SK-N-SH (cell line): ENCODE results near the gene NECTIN1.

ENCODE experiments used
- CHD2 ChIP-seq: fragments of 150-350 bp; IDR thresholded peaks from 2 replicates; pipeline ENCODE4 v1.6.1; 2018; ENCODE audit warnings: low read length; ENCODE audit not compliant: partially characterized antibody
- EZH2phosphoT487 ChIP-seq: fragments of 200-600 bp; sonication (generic); IDR thresholded peaks from 2 replicates; pipeline ENCODE4 v1.6.1; 2017; ENCODE audit warnings: low read depth, mixed run types, mild to moderate bottlenecking, antibody characterized with exemption, moderate library complexity, borderline replicate concordance
- FOXJ3 ChIP-seq: sonication (generic); formaldehyde crosslinking; IDR thresholded peaks from 2 replicates; pipeline ENCODE4 v1.5.1; 2020; ENCODE audit warnings: mild to moderate bottlenecking, missing genetic modification reagents
- MEF2A ChIP-seq: IDR thresholded peaks from 2 replicates; pipeline ENCODE4 v1.4.0; 2012; ENCODE audit warnings: low read depth, borderline replicate concordance
- NFIC ChIP-seq: IDR thresholded peaks from 2 replicates; pipeline ENCODE4 v1.4.0; 2012; ENCODE audit warnings: borderline replicate concordance
- POLR2AphosphoS5 ChIP-seq: IDR thresholded peaks from 2 replicates; pipeline ENCODE4 v1.6.1; 2012; ENCODE audit warnings: low read depth, low read length
- RCOR1 ChIP-seq: fragments of 150-350 bp; IDR thresholded peaks from 2 replicates; pipeline ENCODE4 v1.6.1; 2017; ENCODE audit warnings: antibody characterized with exemption, low read length
- SIN3A ChIP-seq: IDR thresholded peaks from 2 replicates; pipeline ENCODE4 v1.6.1; 2012; ENCODE audit warnings: low read depth, mild to moderate bottlenecking, low read length, moderate library complexity, borderline replicate concordance
- TAF1 ChIP-seq: IDR thresholded peaks from 2 replicates; pipeline ENCODE4 v1.6.1; 2012; ENCODE audit warnings: low read depth, mild to moderate bottlenecking, low read length, moderate library complexity, borderline replicate concordance
- TF ChIP-seq, protein P1 (sequence below): fragments of 200-600 bp; sonication (generic); IDR thresholded peaks from 2 replicates; pipeline ENCODE4 v1.6.1; 2017; ENCODE audit warnings: antibody characterized with exemption, mild to moderate bottlenecking, moderate library complexity
- TF ChIP-seq, protein P2 (sequence below): IDR thresholded peaks from 2 replicates; pipeline ENCODE4 v1.4.0; 2012; ENCODE audit warnings: low read depth
- TF ChIP-seq, protein P3 (sequence below): IDR thresholded peaks from 2 replicates; pipeline ENCODE4; 2012

DNA sequence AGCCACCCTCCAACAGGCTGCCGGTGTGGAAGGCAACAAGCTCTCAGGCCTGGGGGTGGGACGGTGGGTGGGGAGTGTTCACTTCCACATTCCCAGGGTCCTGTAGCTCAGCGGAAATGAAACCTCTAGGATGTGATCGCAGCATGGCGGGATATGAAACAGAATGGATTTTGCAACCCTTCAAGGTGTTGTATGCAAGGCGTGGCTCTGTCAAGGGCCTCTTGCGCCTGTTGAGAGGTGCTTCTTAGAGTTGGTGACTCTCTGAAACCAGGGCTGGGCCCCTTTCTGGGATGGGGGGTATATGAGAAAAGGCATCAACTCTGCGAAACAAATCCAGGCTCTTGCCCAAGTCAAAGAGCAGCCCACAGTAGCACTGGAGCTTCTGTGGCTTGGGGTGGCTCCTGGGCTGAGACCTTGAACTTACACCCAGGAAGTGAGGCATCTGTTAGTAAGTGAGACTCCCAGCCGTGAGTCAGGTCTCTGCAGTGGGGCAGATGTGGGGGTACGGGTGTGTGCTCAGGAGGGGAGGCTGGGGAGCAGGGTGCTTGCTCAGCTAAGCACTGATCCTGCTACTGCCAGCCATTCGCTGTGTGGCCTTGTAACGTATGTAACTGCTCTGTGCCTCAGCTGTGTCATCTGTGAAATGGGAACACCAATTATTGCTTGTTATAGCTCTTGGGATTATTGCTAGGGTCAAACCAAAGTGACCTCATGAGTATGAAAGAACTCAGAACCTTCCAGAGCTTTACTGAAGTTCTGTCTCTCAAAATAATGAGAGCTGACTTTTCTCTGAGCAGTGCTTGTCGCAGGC, 28.3 kb downstream of the NECTIN1 start:
- TF ChIP-seq SIN3A (no peak), RCOR1 (no peak), POLR2AphosphoS5 (no peak), MEF2A (no peak), TAF1 (no peak), CHD2 (no peak), EZH2phosphoT487 (no peak), FOXJ3 (CRISPR knock-in tag) (no peak), NFIC (no peak)
- TF ChIP-seq, protein P1, sequence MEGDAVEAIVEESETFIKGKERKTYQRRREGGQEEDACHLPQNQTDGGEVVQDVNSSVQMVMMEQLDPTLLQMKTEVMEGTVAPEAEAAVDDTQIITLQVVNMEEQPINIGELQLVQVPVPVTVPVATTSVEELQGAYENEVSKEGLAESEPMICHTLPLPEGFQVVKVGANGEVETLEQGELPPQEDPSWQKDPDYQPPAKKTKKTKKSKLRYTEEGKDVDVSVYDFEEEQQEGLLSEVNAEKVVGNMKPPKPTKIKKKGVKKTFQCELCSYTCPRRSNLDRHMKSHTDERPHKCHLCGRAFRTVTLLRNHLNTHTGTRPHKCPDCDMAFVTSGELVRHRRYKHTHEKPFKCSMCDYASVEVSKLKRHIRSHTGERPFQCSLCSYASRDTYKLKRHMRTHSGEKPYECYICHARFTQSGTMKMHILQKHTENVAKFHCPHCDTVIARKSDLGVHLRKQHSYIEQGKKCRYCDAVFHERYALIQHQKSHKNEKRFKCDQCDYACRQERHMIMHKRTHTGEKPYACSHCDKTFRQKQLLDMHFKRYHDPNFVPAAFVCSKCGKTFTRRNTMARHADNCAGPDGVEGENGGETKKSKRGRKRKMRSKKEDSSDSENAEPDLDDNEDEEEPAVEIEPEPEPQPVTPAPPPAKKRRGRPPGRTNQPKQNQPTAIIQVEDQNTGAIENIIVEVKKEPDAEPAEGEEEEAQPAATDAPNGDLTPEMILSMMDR: no peak
- TF ChIP-seq, protein P2, sequence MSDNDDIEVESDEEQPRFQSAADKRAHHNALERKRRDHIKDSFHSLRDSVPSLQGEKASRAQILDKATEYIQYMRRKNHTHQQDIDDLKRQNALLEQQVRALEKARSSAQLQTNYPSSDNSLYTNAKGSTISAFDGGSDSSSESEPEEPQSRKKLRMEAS: no peak
- TF ChIP-seq, protein P3, sequence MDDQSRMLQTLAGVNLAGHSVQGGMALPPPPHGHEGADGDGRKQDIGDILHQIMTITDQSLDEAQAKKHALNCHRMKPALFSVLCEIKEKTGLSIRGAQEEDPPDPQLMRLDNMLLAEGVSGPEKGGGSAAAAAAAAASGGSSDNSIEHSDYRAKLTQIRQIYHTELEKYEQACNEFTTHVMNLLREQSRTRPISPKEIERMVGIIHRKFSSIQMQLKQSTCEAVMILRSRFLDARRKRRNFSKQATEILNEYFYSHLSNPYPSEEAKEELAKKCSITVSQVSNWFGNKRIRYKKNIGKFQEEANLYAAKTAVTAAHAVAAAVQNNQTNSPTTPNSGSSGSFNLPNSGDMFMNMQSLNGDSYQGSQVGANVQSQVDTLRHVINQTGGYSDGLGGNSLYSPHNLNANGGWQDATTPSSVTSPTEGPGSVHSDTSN: no peak
